RWPE1 (cell line): ENCODE measurements around the gene DCAF5.

Experiments used
- CTCF ChIA-PET: fragments of 350-600 bp; sonication (Branson Sonifier 250); formaldehyde crosslinking; extraction: SDS; loops from one replicate; lab custom pipeline; 2021; lab: Yijun Ruan, JAX
- POLR2A ChIA-PET: fragments of 400-600 bp; formaldehyde crosslinking; extraction: SDS; loops from one replicate; lab custom pipeline; 2020; ENCODE audit warnings: antibody characterized with exemption; ENCODE audit not compliant: low non-redundant PET; lab: Yijun Ruan, JAX
- DNase-seq: peaks from one replicate; pipeline ENCODE4 v3.0.0; 2012; ENCODE audit warnings: low spot score
- H3K27ac ChIP-seq: fragments of 450-650 bp; 2 replicates; pipeline ENCODE4 v1.5.1; 2017
- CTCF ChIP-seq: fragments of 450-650 bp; conservative IDR thresholded peaks from 2 replicates; pipeline ENCODE4 v1.5.1; 2017; ENCODE audit warnings: low read depth, mild to moderate bottlenecking

Gene DCAF5

GRCh38 chr14:69038455-69039287, 114.2 kb downstream of the DCAF5 start:
- DNase-seq = no peak
- no peak overlapping the region for H3K27ac ChIP-seq
- TF ChIP-seq CTCF = no peak
- ChIA-PET CTCF (interaction anchor here (0.7 kb wide), 1 partner anchor 84 kb away, joined by 3 read pairs; no protein-coding TSS in a partner anchor), POLR2A (no interaction called here)

DNA sequence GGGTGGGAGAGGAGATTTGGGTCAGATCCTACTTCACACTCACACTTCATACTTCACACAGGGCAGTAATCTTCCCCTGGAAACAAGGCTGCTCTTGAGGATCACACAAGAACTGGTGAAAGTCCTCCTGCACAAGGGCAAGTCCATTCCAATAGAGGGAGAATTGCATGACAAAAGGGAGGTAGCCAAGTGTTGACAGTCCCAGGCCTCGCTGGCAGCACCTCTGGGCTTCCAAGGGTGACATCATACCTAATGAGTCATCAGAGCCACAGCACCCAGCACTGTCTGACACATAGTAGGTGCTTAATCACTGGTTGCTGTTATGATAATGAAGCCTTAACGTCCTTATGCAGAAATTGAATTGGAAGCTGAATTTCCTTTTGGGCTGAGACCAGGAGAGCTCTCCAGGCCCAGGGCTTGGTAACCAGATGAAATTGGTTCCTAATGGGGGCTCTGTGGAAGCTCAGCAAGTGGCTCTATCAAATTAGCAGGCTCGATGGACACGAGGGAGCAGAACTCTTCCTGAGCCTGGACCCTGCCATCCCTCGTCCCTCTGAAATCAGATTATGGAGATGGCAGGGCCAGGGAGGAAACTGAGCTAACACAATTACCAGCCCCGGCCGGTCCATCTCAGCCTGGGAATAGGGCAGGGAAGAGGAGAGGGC, 115.0 kb downstream of the DCAF5 start:
- ChIA-PET POLR2A (no interaction called here), CTCF (interaction anchor here (0.5 to 0.6 kb wide), 2 partner anchors 15 to 1577 kb away, joined by 3 to 4 read pairs; no protein-coding TSS in a partner anchor)
- no peak for DNase-seq
- H3K27ac ChIP-seq = no peak overlapping the region
- TF ChIP-seq CTCF = no peak

DNA sequence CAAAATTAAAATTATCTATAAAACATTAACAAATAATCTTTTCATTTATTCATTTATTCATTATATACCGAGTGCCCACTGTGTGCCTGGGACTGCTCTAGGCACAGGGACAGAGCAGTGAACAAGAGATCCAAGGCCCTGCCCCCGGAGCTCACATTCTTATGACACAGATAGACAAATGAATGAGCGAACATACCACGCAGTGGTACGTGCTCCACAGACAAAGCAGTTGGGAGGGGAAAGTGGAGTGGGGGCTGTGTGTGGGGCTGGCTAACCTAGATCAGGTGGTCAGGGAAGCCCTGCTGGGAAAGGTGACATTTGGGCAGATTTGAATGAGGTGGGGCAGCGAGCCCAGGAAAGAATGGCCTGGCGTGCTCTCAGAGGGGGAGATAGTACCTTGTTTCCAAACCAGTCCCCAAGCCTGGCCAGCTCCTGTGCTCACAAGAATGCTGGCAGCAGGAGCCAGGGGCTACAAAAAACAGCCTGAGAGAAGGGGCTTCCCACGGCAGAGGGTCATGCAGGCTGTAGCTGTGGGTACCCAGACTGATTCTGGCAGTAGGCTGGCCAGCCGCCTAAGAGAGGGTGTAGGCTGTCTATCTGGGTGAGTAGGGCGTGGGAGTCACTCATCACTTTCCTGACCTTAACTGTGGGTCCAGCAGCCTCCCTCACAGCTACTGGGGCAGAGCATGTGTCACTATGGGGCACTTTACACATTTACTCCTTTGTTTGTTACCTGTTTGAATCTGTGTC, 116.0 kb downstream of the DCAF5 start:
- no peak overlapping the region for H3K27ac ChIP-seq
- ChIA-PET CTCF (no interaction called here), POLR2A (no interaction called here)
- TF ChIP-seq CTCF = no peak
- DNase-seq = no peak

- TF ChIP-seq CTCF = no peak
- no peak for DNase-seq
- H3K27ac ChIP-seq = no peak overlapping the region
- CTCF ChIA-PET = interaction anchor here (0.7 kb wide), 1 partner anchor 14 kb away, joined by 3 read pairs; no protein-coding TSS in a partner anchor
- POLR2A ChIA-PET = no interaction called here
Observed at GRCh38 chr14:69034612-69035262, 118.2 kb downstream of the DCAF5 start.

GRCh38 chr14:69027242-69027913, 125.5 kb downstream of the DCAF5 start:
- no peak for TF ChIP-seq CTCF
- H3K27ac ChIP-seq = no peak overlapping the region
- DNase-seq = no peak
- ChIA-PET POLR2A (no interaction called here), CTCF (interaction anchor here (0.6 kb wide), 2 partner anchors 36 to 1443 kb away, joined by 3 to 5 read pairs; no protein-coding TSS in a partner anchor)
